Sigmoid colon (tissue), 7 donors: ENCODE results near the gene TREML4. TPM values are rescaled to one million over a fixed set of nuclear protein-coding genes. Genes with fewer than 3 reads are reported as not detected.

ENCODE experiments used
- DNase-seq: peaks from one replicate; pipeline ENCODE4 v3.0.0-alpha.2; 2019
- H3K27ac ChIP-seq, 4 donors: fragments of 200-600 bp; sonication (generic); one replicate each; pipeline ENCODE4 v1.5.1; 2016 to 2019; ENCODE audit warnings: mild to moderate bottlenecking in 1 of 4
- H3K27me3 ChIP-seq, 3 donors: fragments of 200-600 bp; sonication (generic); one replicate each; pipeline ENCODE4 v1.5.1; 2019; ENCODE audit warnings: mild to moderate bottlenecking in 1 of 3
- H3K36me3 ChIP-seq, 4 donors: fragments of 200-600 bp; sonication (generic); one replicate each; pipeline ENCODE4 v1.5.1; 2016 to 2019
- H3K4me1 ChIP-seq, 4 donors: fragments of 200-600 bp; sonication (generic); one replicate each; pipeline ENCODE4 v1.5.1; 2017 to 2019
- H3K4me3 ChIP-seq, 4 donors: fragments of 200-600 bp; sonication (generic); one replicate each; pipeline ENCODE4 v1.5.1; 2017 to 2019; ENCODE audit warnings: mild to moderate bottlenecking in 2 of 4, moderate library complexity in 1 of 4
- H3K9me3 ChIP-seq, 4 donors: fragments of 200-600 bp in 3 of 4; sonication (generic) in 3 of 4; one replicate each; pipeline versions ENCODE4 v1.5.1 to v1.6.1; 2013 to 2019
- EP300 ChIP-seq, 4 donors: sonication (generic); formaldehyde crosslinking; IDR thresholded peaks; one replicate each; pipeline ENCODE4 v1.6.1; 2017; ENCODE audit warnings: antibody characterized with exemption in 4 of 4
- POLR2A ChIP-seq, 2 donors: fragments of 450-650 bp; IDR thresholded peaks; one replicate each; pipeline ENCODE4 v1.6.1; 2016; ENCODE audit warnings: antibody characterized with exemption in 2 of 2, mild to moderate bottlenecking in 2 of 2, moderate library complexity in 2 of 2
- POLR2AphosphoS5 ChIP-seq, 4 donors: sonication (generic); formaldehyde crosslinking; IDR thresholded peaks; one replicate each; pipeline ENCODE4 v1.6.1; 2017; ENCODE audit warnings: antibody characterized with exemption in 4 of 4
- WGBS, 2 donors: extraction: QIAGEN DNeasy Blood & Tissue Kit; methylation state at CpG; one replicate each; pipeline ENCODE4 v1.1.7; 2013; 5-methylcytosine and 5-hydroxymethylcytosine counted together
- intact Hi-C: fragments of 100-400 bp; cut with DNase I; formaldehyde crosslinking; loops from one replicate; pipeline ENCODE4 v1.15.1; 2023
- polyA plus RNA-seq, 3 donors: library from polyadenylated mRNA; stranded (reverse); fragments of 200-250 nt; gene quantifications; one replicate each; pipeline ENCODE4 v1.2.3, GENCODE V29; 2013
- total RNA-seq, 4 donors: library from RNA; depleted of rRNA; stranded (reverse); fragments of >200 nt; gene quantifications; one replicate each; pipeline ENCODE4 v1.1.0, GENCODE V29; 2016
- TF ChIP-seq, protein P1 (sequence below), 4 experiments: fragments of 450-650 bp in 3 of 4; fragments of 200-600 bp in 1 of 4; IDR thresholded peaks; one replicate each; pipeline ENCODE4 v1.5.1; 2016 to 2019; ENCODE audit warnings: antibody characterized with exemption in 4 of 4, mild to moderate bottlenecking in 3 of 4, moderate library complexity in 2 of 4
- donor health status: healthy with polysubstance abuse.
- donor health status: Bipolar disorder and iron deficiency.
- donor health status: healthy.

Gene TREML4
- total and polyA plus RNA-seq, 7 donors, result 0.22 TPM; not detected in 6

DNA sequence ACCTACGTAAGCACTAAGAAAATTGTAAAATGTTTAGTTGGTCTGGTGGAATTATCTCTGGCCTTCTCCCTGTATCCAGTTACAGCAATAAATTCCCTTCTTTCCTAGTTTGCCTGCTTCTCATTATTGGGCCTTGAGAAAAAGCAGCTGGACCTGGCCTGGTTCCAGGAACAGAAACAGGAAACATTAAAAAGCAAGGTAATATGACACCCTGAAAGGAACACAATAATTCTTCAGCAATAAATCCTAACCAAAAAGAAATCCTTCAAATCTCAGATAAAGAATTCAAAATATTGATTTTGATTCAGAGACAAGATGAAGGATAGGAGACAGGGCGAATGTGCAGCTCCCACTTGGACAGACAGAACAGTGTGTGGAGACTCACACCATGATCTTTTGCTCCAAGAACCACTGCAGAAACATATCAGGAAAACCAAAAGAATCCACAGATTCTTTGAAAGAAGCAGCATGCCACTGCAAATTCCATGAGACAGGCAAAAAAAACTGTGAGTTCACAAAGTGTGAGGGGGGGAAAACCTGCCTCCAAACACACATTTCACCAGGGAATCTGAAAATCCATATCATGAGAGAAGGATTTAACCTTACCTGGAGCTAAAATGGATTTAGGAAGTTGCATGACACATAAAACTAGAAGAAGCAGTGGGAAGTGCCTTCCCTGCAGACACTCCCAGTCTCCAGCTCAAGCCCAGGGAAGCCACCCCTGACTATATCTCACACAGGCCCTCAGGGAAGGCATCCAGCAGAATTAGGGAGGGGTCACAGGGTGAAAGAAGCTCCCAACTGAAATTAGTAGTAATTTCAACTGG is 29.4 kb downstream of the TREML4 start:
- peak; percentile 73 for DNase-seq
- Histone ChIP-seq H3K27ac (peak overlapping the region in 1 of 4 donors; percentile 4), H3K9me3 (peaks cover 0 to 4% (median 0%) of the 10 kb centered on the region in 4 donors), H3K4me1 (peaks cover 0 to 19% (median 15%) of the 10 kb centered on the region in 4 donors), H3K4me3 (no peak overlapping the region), H3K27me3 (no peaks in the 10 kb centered on the region), H3K36me3 (no peaks in the 10 kb centered on the region)
- 17 to 53% methylated on average over 2 of the region's 2 CpGs for WGBS, 2 donors
- intact Hi-C loops, result no loop called here
- TF ChIP-seq EP300 (IDR thresholded peaks at IDR 0.05), result no peak
- no peak for TF ChIP-seq POLR2A (IDR thresholded peaks at IDR 0.05)
- TF ChIP-seq, protein P1, sequence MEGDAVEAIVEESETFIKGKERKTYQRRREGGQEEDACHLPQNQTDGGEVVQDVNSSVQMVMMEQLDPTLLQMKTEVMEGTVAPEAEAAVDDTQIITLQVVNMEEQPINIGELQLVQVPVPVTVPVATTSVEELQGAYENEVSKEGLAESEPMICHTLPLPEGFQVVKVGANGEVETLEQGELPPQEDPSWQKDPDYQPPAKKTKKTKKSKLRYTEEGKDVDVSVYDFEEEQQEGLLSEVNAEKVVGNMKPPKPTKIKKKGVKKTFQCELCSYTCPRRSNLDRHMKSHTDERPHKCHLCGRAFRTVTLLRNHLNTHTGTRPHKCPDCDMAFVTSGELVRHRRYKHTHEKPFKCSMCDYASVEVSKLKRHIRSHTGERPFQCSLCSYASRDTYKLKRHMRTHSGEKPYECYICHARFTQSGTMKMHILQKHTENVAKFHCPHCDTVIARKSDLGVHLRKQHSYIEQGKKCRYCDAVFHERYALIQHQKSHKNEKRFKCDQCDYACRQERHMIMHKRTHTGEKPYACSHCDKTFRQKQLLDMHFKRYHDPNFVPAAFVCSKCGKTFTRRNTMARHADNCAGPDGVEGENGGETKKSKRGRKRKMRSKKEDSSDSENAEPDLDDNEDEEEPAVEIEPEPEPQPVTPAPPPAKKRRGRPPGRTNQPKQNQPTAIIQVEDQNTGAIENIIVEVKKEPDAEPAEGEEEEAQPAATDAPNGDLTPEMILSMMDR (IDR thresholded peaks at IDR 0.05), result no peak
- TF ChIP-seq POLR2AphosphoS5 (IDR thresholded peaks at IDR 0.05), result peak in 3 of 4 donors; percentile 49 to 82 (median 74)

DNA sequence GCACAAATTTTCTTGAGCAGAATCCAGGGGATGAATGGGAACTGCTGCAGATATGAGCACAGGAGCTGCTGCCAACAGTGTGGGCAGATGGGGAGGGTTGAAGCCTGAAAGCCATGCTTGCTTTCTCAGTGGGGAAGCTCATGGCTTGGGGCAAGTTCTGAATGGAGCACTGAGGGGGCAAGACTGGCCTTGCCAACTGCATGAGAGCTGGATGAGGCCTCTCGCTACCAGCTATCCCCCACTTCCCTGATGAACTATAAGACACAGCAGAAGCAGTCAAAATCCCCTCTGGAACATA is 30.0 kb downstream of the TREML4 start:
- H3K4me3 ChIP-seq, result no peak overlapping the region
- TF ChIP-seq POLR2AphosphoS5 (IDR thresholded peaks at IDR 0.05), result no peak
- intact Hi-C loops, result no loop called here
- WGBS, 2 donors, result 92 to 97% methylated on average over 1 of the region's 1 CpG
- no peak for DNase-seq
- H3K4me1 ChIP-seq, result peaks cover 0 to 19% (median 15%) of the 10 kb centered on the region in 4 donors
- no peaks in the 10 kb centered on the region for H3K27me3 ChIP-seq
- H3K9me3 ChIP-seq, result peaks cover 0 to 4% (median under 1%) of the 10 kb centered on the region in 4 donors
- no peaks in the 10 kb centered on the region for H3K36me3 ChIP-seq
- peak overlapping the region in 1 of 4 donors; percentile 4 for H3K27ac ChIP-seq

DNA sequence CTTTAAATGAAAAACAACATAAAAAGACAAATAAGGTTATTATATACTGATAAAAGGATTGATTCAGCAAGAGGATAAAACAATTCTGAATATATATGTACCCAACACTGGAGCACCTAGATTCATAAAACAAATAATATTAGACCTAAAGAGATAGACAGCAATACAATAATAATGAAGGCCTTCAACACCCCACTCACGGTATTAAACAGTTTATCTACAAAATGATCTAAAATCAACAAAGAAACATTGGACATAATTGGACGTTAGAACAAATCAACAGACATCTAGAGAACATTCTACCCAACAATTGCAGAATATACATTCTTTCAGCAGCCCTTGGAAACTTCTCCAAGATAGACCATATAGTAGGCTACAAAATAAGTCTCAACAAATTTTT is 34.3 kb downstream of the TREML4 start:
- Histone ChIP-seq H3K4me1 (peaks cover 0 to 3% (median 0%) of the 10 kb centered on the region in 4 donors), H3K36me3 (no peaks in the 10 kb centered on the region), H3K9me3 (peaks cover 0 to 6% (median 2%) of the 10 kb centered on the region in 4 donors), H3K27ac (no peak overlapping the region), H3K4me3 (no peak overlapping the region), H3K27me3 (no peaks in the 10 kb centered on the region)
- no peak for DNase-seq
- 53 to 81% methylated on average over 2 of the region's 2 CpGs for WGBS, 2 donors
- no peak for TF ChIP-seq POLR2A (IDR thresholded peaks at IDR 0.05)
- intact Hi-C loops, result no loop called here

DNA sequence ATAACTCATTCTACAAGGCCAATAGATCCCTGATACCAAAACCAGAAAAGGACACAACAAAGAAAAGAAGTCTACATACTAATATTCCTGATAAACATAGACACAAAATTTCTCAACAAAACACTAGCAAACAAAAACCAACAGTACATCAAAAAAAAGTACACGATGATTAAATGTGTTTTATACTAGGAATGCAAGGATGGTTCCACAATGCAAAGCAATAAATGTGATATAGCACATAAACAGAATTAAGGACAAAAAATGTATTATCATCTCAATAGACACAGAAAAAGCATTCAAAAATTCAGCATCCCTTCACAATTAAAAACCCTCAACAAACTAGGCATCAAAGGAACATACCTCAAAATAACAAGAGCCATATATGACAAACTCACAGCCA is 35.1 kb downstream of the TREML4 start:
- H3K27me3 ChIP-seq, result no peaks in the 10 kb centered on the region
- no peak overlapping the region for H3K4me3 ChIP-seq
- no peaks in the 10 kb centered on the region for H3K4me1 ChIP-seq
- no peak for DNase-seq
- intact Hi-C loops, result no loop called here
- H3K36me3 ChIP-seq, result no peaks in the 10 kb centered on the region
- WGBS, 2 donors, result 98 to 100% methylated on average over 1 of the region's 1 CpG
- H3K9me3 ChIP-seq, result peaks cover 0 to 6% (median 2%) of the 10 kb centered on the region in 4 donors
- no peak overlapping the region for H3K27ac ChIP-seq
- TF ChIP-seq EP300 (IDR thresholded peaks at IDR 0.05) (no peak), POLR2A (IDR thresholded peaks at IDR 0.05) (no peak), POLR2AphosphoS5 (IDR thresholded peaks at IDR 0.05) (no peak)
- TF ChIP-seq, protein P1 (IDR thresholded peaks at IDR 0.05), result no peak

DNA sequence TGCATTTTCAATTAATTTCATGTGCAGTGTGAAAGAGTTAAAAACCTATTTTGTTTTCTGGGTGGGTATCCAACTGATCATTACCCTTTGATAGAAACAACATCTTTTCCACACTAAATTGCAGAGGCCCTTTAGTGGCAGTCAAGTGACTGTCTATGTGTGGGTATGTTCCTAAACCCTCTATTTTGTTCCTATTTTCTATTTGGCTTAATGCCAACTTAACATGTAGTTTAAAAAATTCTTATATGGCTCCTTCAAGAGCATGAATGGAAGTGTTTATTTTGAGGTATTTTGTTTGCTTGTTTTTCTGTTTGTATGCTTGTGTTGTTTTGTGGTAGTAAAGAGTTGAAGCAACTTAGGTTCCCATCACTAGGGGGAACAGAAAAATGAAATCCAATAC is 38.4 kb downstream of the TREML4 start:
- H3K36me3 ChIP-seq, result no peaks in the 10 kb centered on the region
- no peak overlapping the region for H3K4me3 ChIP-seq
- no peak for TF ChIP-seq POLR2AphosphoS5 (IDR thresholded peaks at IDR 0.05)
- no peak for TF ChIP-seq EP300 (IDR thresholded peaks at IDR 0.05)
- no peak for TF ChIP-seq POLR2A (IDR thresholded peaks at IDR 0.05)
- TF ChIP-seq, protein P1 (IDR thresholded peaks at IDR 0.05), result no peak
- H3K9me3 ChIP-seq, result peaks cover 0 to 6% (median 0%) of the 10 kb centered on the region in 4 donors
- DNase-seq, result no peak
- intact Hi-C loops, result no loop called here
- H3K4me1 ChIP-seq, result no peaks in the 10 kb centered on the region
- H3K27ac ChIP-seq, result no peak overlapping the region
- H3K27me3 ChIP-seq, result no peaks in the 10 kb centered on the region

DNA sequence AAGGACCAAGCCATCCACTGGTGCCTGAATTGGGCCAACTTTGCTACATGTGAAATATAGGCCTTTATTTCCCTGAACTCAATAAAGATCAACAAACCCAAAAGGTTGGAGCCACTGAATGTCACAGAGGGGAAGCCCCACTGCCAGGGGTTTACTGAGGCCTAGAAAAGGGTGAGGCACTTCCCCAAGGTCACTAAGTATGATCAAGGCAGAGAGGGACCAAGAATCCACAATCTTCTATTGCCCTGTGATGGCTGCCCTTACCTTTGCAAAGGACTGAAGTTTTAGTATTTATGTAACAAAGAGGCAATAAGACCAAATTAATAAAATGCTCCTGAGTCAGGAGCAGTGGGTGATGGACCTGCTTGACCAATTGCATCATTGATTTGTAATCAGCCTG is 40.3 kb downstream of the TREML4 start:
- TF ChIP-seq EP300 (IDR thresholded peaks at IDR 0.05), result no peak
- TF ChIP-seq POLR2AphosphoS5 (IDR thresholded peaks at IDR 0.05), result no peak
- TF ChIP-seq, protein P1 (IDR thresholded peaks at IDR 0.05), result no peak
- TF ChIP-seq POLR2A (IDR thresholded peaks at IDR 0.05), result no peak
- Histone ChIP-seq H3K4me1 (no peaks in the 10 kb centered on the region), H3K27me3 (no peaks in the 10 kb centered on the region), H3K9me3 (peaks cover 0 to 2% (median 0%) of the 10 kb centered on the region in 4 donors), H3K27ac (no peak overlapping the region), H3K4me3 (no peak overlapping the region), H3K36me3 (no peaks in the 10 kb centered on the region)
- no peak for DNase-seq
- intact Hi-C loops, result no loop called here
